Ovary (tissue), 3 donors: ENCODE results near the gene DLAT.

ENCODE experiments used
- CTCF ChIP-seq, 3 donors: fragments of 450-650 bp in 2 of 3; fragments of 200-600 bp in 1 of 3; IDR thresholded peaks; one replicate each; pipeline versions ENCODE4 v1.5.1 to v1.8.0; 2016 to 2022; ENCODE audit warnings: antibody characterized with exemption in 3 of 3, mild to moderate bottlenecking in 1 of 3
- EP300 ChIP-seq: sonication (generic); formaldehyde crosslinking; IDR thresholded peaks from one replicate; pipeline ENCODE4 v1.6.1; 2017; ENCODE audit warnings: antibody characterized with exemption
- POLR2A ChIP-seq: fragments of 450-650 bp; IDR thresholded peaks from one replicate; pipeline ENCODE4 v1.6.1; 2017; ENCODE audit warnings: antibody characterized with exemption, mild to moderate bottlenecking, moderate library complexity
- donor health status: DM: no; HTN: no; CAD: no.

GRCh38 chr11:112024178-112024772 lies 933 bp upstream of the DLAT start:
- no peak for TF ChIP-seq CTCF (IDR thresholded peaks at IDR 0.05)
- TF ChIP-seq POLR2A = no peak
- TF ChIP-seq EP300 = no peak
